GM19397 (cell line): ENCODE data around the gene TRIM52.

ENCODE experiments used
- ATAC-seq: cut with Tn5 transposase; IDR thresholded peaks from one replicate; pipeline ENCODE4 v1.9.1; 2021; ENCODE audit warnings: mild to moderate bottlenecking, moderate library complexity; ENCODE audit not compliant: unreplicated experiment

TRIM52 gene

GRCh38 chr5:181234455-181235306 is 26.3 kb downstream of the TRIM52 start:
- no peak for ATAC-seq

GRCh38 chr5:181233801-181234454 is 27.0 kb downstream of the TRIM52 start:
- ATAC-seq, result no peak

- ATAC-seq, result no peak
Observed at GRCh38 chr5:181233088-181233800, 27.7 kb downstream of the TRIM52 start.

- ATAC-seq, result no peak
Observed at GRCh38 chr5:181232593-181232992, 28.4 kb downstream of the TRIM52 start.

- ATAC-seq, result no peak
Observed at GRCh38 chr5:181231432-181231831, 29.5 kb downstream of the TRIM52 start.

- no peak for ATAC-seq
Observed at GRCh38 chr5:181230551-181230950, 30.4 kb downstream of the TRIM52 start.

GRCh38 chr5:181229996-181230395 is 30.9 kb downstream of the TRIM52 start:
- ATAC-seq, result no peak

- ATAC-seq, result no peak
Observed at GRCh38 chr5:181224390-181225229, 36.3 kb downstream of the TRIM52 start.

GRCh38 chr5:181223729-181224389 is 37.1 kb downstream of the TRIM52 start:
- peak; percentile 2 for ATAC-seq

GRCh38 chr5:181223058-181223728 is 37.8 kb downstream of the TRIM52 start, which contains the start of gene TRIM41:
Gene TRIM41 (plus strand): TSS chr5:181223281. CDS start chr5:181224000, 719 bp downstream.
- peak; percentile 69 for ATAC-seq

GRCh38 chr5:181222630-181223057 is 38.3 kb downstream of the TRIM52 start:
- no peak for ATAC-seq

GRCh38 chr5:181221792-181222629 is 38.9 kb downstream of the TRIM52 start:
- peak; percentile 29 for ATAC-seq

- ATAC-seq, result no peak
Observed at GRCh38 chr5:181221105-181221791, 39.7 kb downstream of the TRIM52 start.

GRCh38 chr5:181220178-181220515 is 40.8 kb downstream of the TRIM52 start:
- no peak for ATAC-seq

GRCh38 chr5:181219262-181220177 is 41.4 kb downstream of the TRIM52 start:
- no peak for ATAC-seq

- no peak for ATAC-seq
Observed at GRCh38 chr5:181218795-181219124, 42.2 kb downstream of the TRIM52 start.

- no peak for ATAC-seq
Observed at GRCh38 chr5:181217803-181218062, 43.2 kb downstream of the TRIM52 start.
